Thyroid gland (tissue), 4 donors: Measurements from ENCODE around the gene SORL1-AS1.

Source experiments
- CTCF ChIP-seq, 6 experiments: fragments of 200-600 bp in 3 of 6; fragments of 450-650 bp in 3 of 6; sonication (generic) in 3 of 6; IDR thresholded peaks; one replicate each; pipeline ENCODE4 v1.5.1; 2016 to 2019; ENCODE audit warnings: antibody characterized with exemption in 6 of 6, mild to moderate bottlenecking in 2 of 6, inconsistent platforms in 1 of 6, moderate library complexity in 1 of 6
- POLR2A ChIP-seq, 2 donors: fragments of 450-650 bp; IDR thresholded peaks; one replicate each; pipeline ENCODE4 v1.6.1; 2017; ENCODE audit warnings: antibody characterized with exemption in 2 of 2, mild to moderate bottlenecking in 2 of 2, moderate library complexity in 1 of 2

GRCh38 chr11:121421149-121421901, 31.4 kb downstream of the SORL1-AS1 start:
- TF ChIP-seq CTCF (IDR thresholded peaks at IDR 0.05): no peak
- TF ChIP-seq POLR2A (IDR thresholded peaks at IDR 0.05): no peak
